ENCODE results near the gene PSMA6. TPM values are rescaled to one million over a fixed set of nuclear protein-coding genes. Genes with fewer than 3 reads are reported as not detected.
"Not testable (repeated sequence)": the region's sequence is repeated elsewhere in the genome, so short reads cannot be mapped to it uniquely, and the experiment has no call there.

Gene PSMA6
- total RNA-seq, 1 donor from 2014 or later: 157 TPM

- Histone ChIP-seq H3K36me3 (no peaks in the 10 kb centered on the region), H3K4me1 (peaks cover 23% of the 10 kb centered on the region), H3K27me3 (no peaks in the 10 kb centered on the region), H3K27ac (peak overlapping the region; percentile 58), H3K4me3 (no peak overlapping the region), H3K9me3 (no peaks in the 10 kb centered on the region)
- peak; percentile 52 for ATAC-seq
- DNase-seq: no peak
- no peak for TF ChIP-seq CTCF (IDR thresholded peaks at IDR 0.05)
- intact Hi-C loops (cut with DNase I): no loop called here
Observed at GRCh38 chr14:35355981-35356841, 64.0 kb downstream of the PSMA6 start.

- intact Hi-C loops (cut with DNase I); H3K36me3 ChIP-seq; DNase-seq; ATAC-seq; H3K4me3 ChIP-seq; H3K27me3 ChIP-seq; H3K9me3 ChIP-seq; H3K27ac ChIP-seq: not testable (repeated sequence)
- H3K4me1 ChIP-seq: peaks cover 28% of the 10 kb centered on the region
Observed at GRCh38 chr14:35359655-35360054, 67.5 kb downstream of the PSMA6 start.

- no peak for ATAC-seq
- no peaks in the 10 kb centered on the region for H3K27me3 ChIP-seq
- H3K4me1 ChIP-seq: peaks cover 37% of the 10 kb centered on the region
- H3K36me3 ChIP-seq: no peaks in the 10 kb centered on the region
- intact Hi-C loops (cut with DNase I): no loop called here
- H3K27ac ChIP-seq: no peak overlapping the region
- H3K9me3 ChIP-seq: no peaks in the 10 kb centered on the region
- H3K4me3 ChIP-seq: no peak overlapping the region
- TF ChIP-seq CTCF (IDR thresholded peaks at IDR 0.05): no peak
- no peak for DNase-seq
Observed at GRCh38 chr14:35361141-35361480, 68.9 kb downstream of the PSMA6 start.

GRCh38 chr14:35362450-35362849, 70.3 kb downstream of the PSMA6 start:
- peaks cover 33% of the 10 kb centered on the region for H3K4me1 ChIP-seq
- no peaks in the 10 kb centered on the region for H3K27me3 ChIP-seq
- intact Hi-C loops (cut with DNase I): no loop called here
- no peak overlapping the region for H3K4me3 ChIP-seq
- ATAC-seq: no peak
- H3K36me3 ChIP-seq: no peaks in the 10 kb centered on the region
- no peak overlapping the region for H3K27ac ChIP-seq
- no peak for TF ChIP-seq CTCF (IDR thresholded peaks at IDR 0.05)
- no peak for DNase-seq
- no peaks in the 10 kb centered on the region for H3K9me3 ChIP-seq

- intact Hi-C loops (cut with DNase I): no loop called here
Observed at GRCh38 chr14:35362911-35363374, 70.8 kb downstream of the PSMA6 start.

More at GRCh38 chr14:35362911-35363374, 70.8 kb downstream of the PSMA6 start:
- peak overlapping the region; percentile 65 for H3K27ac ChIP-seq
- no peaks in the 10 kb centered on the region for H3K36me3 ChIP-seq
- H3K4me1 ChIP-seq: peaks cover 33% of the 10 kb centered on the region
- no peaks in the 10 kb centered on the region for H3K9me3 ChIP-seq
- DNase-seq (no peak), ATAC-seq (peak; percentile 56)
- no peak for TF ChIP-seq CTCF (IDR thresholded peaks at IDR 0.05)
- no peaks in the 10 kb centered on the region for H3K27me3 ChIP-seq
- H3K4me3 ChIP-seq: no peak overlapping the region

All from upper lobe of right lung (tissue), 1 donor.